ENCODE data around the gene OR2AT4. TPM values are rescaled to one million over a fixed set of nuclear protein-coding genes. Genes with fewer than 3 reads are reported as not detected.

The OR2AT4 gene
- total RNA-seq, 4 donors from 2014 or later: 0.06 TPM; not detected in 3

- no peak for DNase-seq (ENCODE audit: extremely low spot score)
- peaks cover 0 to 20% (median 0%) of the 10 kb centered on the region in 4 donors for H3K27me3 ChIP-seq
- H3K4me1 ChIP-seq: no peaks in the 10 kb centered on the region
- intact Hi-C loops (cut with DNase I): no loop called here
- no peak overlapping the region for H3K27ac ChIP-seq (replicated peaks in 1 of 4)
- H3K4me3 ChIP-seq: no peak overlapping the region
- WGBS: 81% methylated on average over 7 of the region's 7 CpGs
- no peak for TF ChIP-seq CTCF (IDR thresholded peaks at IDR 0.05)
- no peaks in the 10 kb centered on the region for H3K9me3 ChIP-seq
- no peaks in the 10 kb centered on the region for H3K36me3 ChIP-seq
Observed at GRCh38 chr11:75066061-75066460, 30.6 kb downstream of the OR2AT4 start.

- Histone ChIP-seq H3K36me3 (no peaks in the 10 kb centered on the region), H3K4me3 (no peak overlapping the region), H3K9me3 (no peaks in the 10 kb centered on the region), H3K27me3 (peaks cover 0 to 10% (median 0%) of the 10 kb centered on the region in 4 donors), H3K4me1 (no peaks in the 10 kb centered on the region), H3K27ac (replicated peaks in 1 of 4) (no peak overlapping the region)
- intact Hi-C loops (cut with DNase I): no loop called here
- WGBS: 56% methylated on average over 3 of the region's 3 CpGs
- DNase-seq (ENCODE audit: extremely low spot score): no peak
- TF ChIP-seq CTCF (IDR thresholded peaks at IDR 0.05) (no peak), POLR2A (IDR thresholded peaks at IDR 0.05; ENCODE audit: low read depth) (no peak), EP300 (IDR thresholded peaks at IDR 0.05) (no peak), POLR2AphosphoS5 (IDR thresholded peaks at IDR 0.05) (no peak)
Observed at GRCh38 chr11:75063741-75064314, 32.8 kb downstream of the OR2AT4 start.

- no peak for DNase-seq (ENCODE audit: extremely low spot score)
- no peaks in the 10 kb centered on the region for H3K36me3 ChIP-seq
- H3K27ac ChIP-seq (replicated peaks in 1 of 4): no peak overlapping the region
- intact Hi-C loops (cut with DNase I): no loop called here
- no peaks in the 10 kb centered on the region for H3K9me3 ChIP-seq
- H3K4me1 ChIP-seq: no peaks in the 10 kb centered on the region
- H3K27me3 ChIP-seq: peaks cover 0 to 6% (median 0%) of the 10 kb centered on the region in 4 donors
- H3K4me3 ChIP-seq: no peak overlapping the region
- TF ChIP-seq POLR2AphosphoS5 (IDR thresholded peaks at IDR 0.05) (no peak), EP300 (IDR thresholded peaks at IDR 0.05) (no peak), CTCF (IDR thresholded peaks at IDR 0.05) (no peak), POLR2A (IDR thresholded peaks at IDR 0.05; ENCODE audit: low read depth) (no peak)
Observed at GRCh38 chr11:75059299-75059698, 37.4 kb downstream of the OR2AT4 start.

- intact Hi-C loops (cut with DNase I): no loop called here
- DNase-seq (ENCODE audit: extremely low spot score): no peak
- Histone ChIP-seq H3K27me3 (peaks cover 0 to 4% (median 0%) of the 10 kb centered on the region in 4 donors), H3K4me3 (no peak overlapping the region), H3K4me1 (no peaks in the 10 kb centered on the region), H3K9me3 (peaks cover 0 to 14% (median 7%) of the 10 kb centered on the region in 4 donors), H3K27ac (replicated peaks in 1 of 4) (no peak overlapping the region), H3K36me3 (no peaks in the 10 kb centered on the region)
- WGBS: 89% methylated on average over 3 of the region's 3 CpGs
- TF ChIP-seq EP300 (IDR thresholded peaks at IDR 0.05): no peak
- TF ChIP-seq POLR2AphosphoS5 (IDR thresholded peaks at IDR 0.05): no peak
- no peak for TF ChIP-seq CTCF (IDR thresholded peaks at IDR 0.05)
- no peak for TF ChIP-seq POLR2A (IDR thresholded peaks at IDR 0.05; ENCODE audit: low read depth)
Observed at GRCh38 chr11:75056814-75057213, 39.9 kb downstream of the OR2AT4 start.

GRCh38 chr11:75055511-75055910, 41.2 kb downstream of the OR2AT4 start:
- no peak overlapping the region for H3K4me3 ChIP-seq
- intact Hi-C loops (cut with DNase I): no loop called here
- H3K27ac ChIP-seq (replicated peaks in 1 of 4): no peak overlapping the region
- WGBS: 93% methylated on average over 6 of the region's 6 CpGs
- no peak for TF ChIP-seq POLR2A (IDR thresholded peaks at IDR 0.05; ENCODE audit: low read depth)
- no peaks in the 10 kb centered on the region for H3K27me3 ChIP-seq
- H3K9me3 ChIP-seq: peaks cover 0 to 17% (median 9%) of the 10 kb centered on the region in 4 donors
- H3K36me3 ChIP-seq: no peaks in the 10 kb centered on the region
- DNase-seq (ENCODE audit: extremely low spot score): no peak
- H3K4me1 ChIP-seq: no peaks in the 10 kb centered on the region

All from esophagus muscularis mucosa (tissue), 4 donors.